Measurements from ENCODE around the gene BET1L. TPM values are rescaled to one million over a fixed set of nuclear protein-coding genes. Genes with fewer than 3 reads are reported as not detected.
A peak's percentile ranks its signal among the peaks of the same experiment; 100 is the strongest.

BET1L gene
- polyA plus RNA-seq, 2 donors, result 12.5 to 18.0 TPM

DNA sequence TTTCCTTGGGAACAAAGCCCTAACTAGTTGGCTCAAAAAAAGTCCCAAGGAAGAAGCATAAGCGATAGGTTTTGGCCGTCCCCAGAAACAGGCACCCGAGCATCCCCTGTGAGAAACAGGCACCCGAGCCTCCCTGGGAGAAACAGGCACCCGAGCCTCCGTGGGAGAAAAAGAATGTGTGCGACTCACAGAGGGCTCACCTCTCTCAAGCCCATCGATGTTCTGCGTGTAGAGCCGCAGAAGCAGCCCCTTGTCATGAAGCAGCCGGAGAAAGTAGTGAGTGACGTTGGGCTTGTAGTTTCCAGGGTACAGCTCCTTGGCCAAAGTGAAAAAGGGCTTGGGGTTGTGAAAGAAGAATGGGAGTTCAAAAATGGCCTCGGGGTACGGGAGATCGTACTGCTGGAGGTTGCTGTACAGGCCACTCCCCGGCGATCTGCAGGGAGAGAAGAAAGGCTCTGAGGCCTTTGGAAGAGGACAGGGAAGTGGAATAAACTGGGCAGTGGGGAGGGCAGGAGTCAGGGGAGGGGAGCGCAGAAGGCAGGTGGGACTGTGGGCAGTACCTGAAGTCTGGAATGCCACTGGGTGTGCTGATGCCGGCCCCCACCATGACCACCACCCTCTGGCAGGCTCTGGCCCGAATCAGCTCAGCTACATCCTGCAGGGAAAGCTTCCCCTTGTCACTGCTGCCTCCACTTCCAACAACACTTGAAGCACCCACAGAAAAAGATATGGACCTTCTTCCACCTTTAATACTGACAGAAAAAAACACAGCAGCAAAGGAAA is 25.8 kb upstream of the BET1L start:
- Histone ChIP-seq H3K27me3 (ENCODE audit: control insufficient read depth in 1 of 2, insufficient read depth in 2 of 2, low read length in 2 of 2) (no peaks in the 10 kb centered on the region), H3K4me1 (ENCODE audit: control insufficient read depth in 2 of 2, insufficient read depth in 2 of 2, low read length in 1 of 2) (no peaks in the 10 kb centered on the region), H3K27ac (ENCODE audit: low read depth in 2 of 2, low read length in 1 of 2) (no peak overlapping the region), H3K4me3 (ENCODE audit: low read depth in 1 of 2, low read length in 2 of 2) (no peak overlapping the region), H3K9me3 (ENCODE audit: control insufficient read depth in 2 of 2, insufficient read depth in 1 of 2, low read depth in 1 of 2, low read length in 1 of 2) (no peaks in the 10 kb centered on the region), H3K36me3 (ENCODE audit: control insufficient read depth in 2 of 2, insufficient read depth in 2 of 2, low read length in 1 of 2) (no peaks in the 10 kb centered on the region)
- 88 to 90% methylated on average over 19 to 20 of the region's 20 CpGs for WGBS, 2 donors

DNA sequence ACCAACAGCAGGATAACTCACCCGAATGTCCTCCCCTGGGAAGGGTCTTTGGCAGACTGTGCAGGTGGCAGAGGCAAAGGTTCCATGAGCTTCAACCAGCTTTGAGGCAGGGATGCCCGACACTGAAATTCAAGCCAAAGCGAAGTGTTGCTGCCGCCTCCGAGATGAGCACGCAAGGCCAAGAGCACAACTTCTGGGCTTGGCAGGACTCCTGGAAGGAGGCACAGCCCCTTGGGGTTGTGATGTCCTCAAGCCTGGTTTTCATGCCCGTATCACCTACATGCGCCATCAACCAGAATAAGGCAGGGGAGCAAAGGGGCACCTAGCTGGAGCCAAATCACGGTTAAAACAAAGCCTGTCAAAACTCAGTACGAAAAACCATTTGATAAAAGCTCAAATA is 23.2 kb upstream of the BET1L start:
- WGBS, 2 donors, result 95 to 96% methylated on average over 10 of the region's 10 CpGs
- Histone ChIP-seq H3K36me3 (ENCODE audit: control insufficient read depth in 2 of 2, insufficient read depth in 2 of 2, low read length in 1 of 2) (peaks cover 0 to 4% of the 10 kb centered on the region in 2 donors), H3K9me3 (ENCODE audit: control insufficient read depth in 2 of 2, insufficient read depth in 1 of 2, low read depth in 1 of 2, low read length in 1 of 2) (no peaks in the 10 kb centered on the region), H3K27ac (ENCODE audit: low read depth in 2 of 2, low read length in 1 of 2) (no peak overlapping the region), H3K4me1 (ENCODE audit: control insufficient read depth in 2 of 2, insufficient read depth in 2 of 2, low read length in 1 of 2) (no peaks in the 10 kb centered on the region), H3K4me3 (ENCODE audit: low read depth in 1 of 2, low read length in 2 of 2) (no peak overlapping the region), H3K27me3 (ENCODE audit: control insufficient read depth in 1 of 2, insufficient read depth in 2 of 2, low read length in 2 of 2) (no peaks in the 10 kb centered on the region)

DNA sequence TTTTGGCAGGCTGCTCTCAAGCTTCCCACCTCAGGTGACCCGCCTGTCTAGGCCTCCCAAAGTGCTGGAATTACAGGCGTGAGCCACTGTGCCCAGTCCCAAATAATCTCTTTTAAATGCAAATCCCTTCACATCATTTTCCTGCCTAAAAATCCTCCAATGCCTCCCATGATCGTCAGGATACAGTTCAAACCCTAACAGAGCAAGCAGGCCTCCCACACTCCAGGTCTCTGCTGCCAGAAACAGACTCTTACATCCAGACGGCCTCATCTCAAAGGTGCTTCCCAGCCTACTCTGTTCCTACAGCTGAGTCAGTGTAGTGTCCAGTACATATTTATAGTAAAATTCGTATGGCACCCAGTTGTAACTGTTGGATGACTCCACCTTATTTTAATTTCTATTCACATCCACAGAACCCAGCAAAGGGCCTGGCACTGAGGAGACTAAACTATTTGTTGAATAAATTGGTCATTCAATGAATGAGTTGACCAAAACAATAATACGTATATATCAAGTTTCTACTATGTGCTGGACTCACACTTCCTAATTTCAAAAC is 20.7 kb upstream of the BET1L start:
- 82 to 85% methylated on average over 6 of the region's 6 CpGs for WGBS, 2 donors
- H3K27me3 ChIP-seq (ENCODE audit: control insufficient read depth in 1 of 2, insufficient read depth in 2 of 2, low read length in 2 of 2), result no peaks in the 10 kb centered on the region

DNA sequence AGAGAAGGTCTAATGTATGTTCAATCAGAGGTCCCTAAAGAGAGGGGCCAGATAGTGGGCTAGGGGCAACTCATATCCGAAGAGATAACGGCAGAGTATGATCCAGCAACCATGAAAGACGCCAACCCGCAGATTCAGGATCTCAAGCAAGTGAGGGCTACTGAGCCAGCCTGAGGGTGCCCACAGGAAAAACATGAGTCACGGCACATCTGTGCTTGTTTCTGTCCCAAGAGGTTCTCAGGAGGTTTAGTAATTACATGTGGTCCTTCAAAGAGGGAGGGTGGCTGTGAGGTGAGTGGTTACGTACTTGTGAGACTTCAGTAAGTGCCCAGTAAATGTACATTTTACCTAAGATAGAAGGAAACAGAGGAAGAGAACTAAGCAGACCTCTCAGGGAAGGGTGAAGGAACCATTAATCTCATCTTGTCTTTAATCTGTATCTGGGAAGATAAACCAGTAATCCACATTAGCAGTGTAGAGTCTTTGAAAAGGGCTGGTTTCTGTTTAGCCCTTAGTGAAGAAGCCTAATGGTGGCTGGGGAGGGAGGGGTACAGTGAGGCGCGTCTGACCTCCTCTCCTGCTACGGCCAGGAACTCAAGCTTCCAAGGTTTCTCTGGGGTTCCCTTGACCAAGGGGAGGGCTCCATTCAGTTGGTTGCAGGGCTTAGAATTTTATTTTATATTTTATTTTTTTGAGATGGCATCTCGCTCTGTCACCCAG is 18.7 kb upstream of the BET1L start:
- Histone ChIP-seq H3K27ac (ENCODE audit: low read depth in 2 of 2, low read length in 1 of 2) (no peak overlapping the region), H3K9me3 (ENCODE audit: control insufficient read depth in 2 of 2, insufficient read depth in 1 of 2, low read depth in 1 of 2, low read length in 1 of 2) (no peaks in the 10 kb centered on the region), H3K4me3 (ENCODE audit: low read depth in 1 of 2, low read length in 2 of 2) (no peak overlapping the region), H3K36me3 (ENCODE audit: control insufficient read depth in 2 of 2, insufficient read depth in 2 of 2, low read length in 1 of 2) (peaks cover 8 to 11% of the 10 kb centered on the region in 2 donors), H3K27me3 (ENCODE audit: control insufficient read depth in 1 of 2, insufficient read depth in 2 of 2, low read length in 2 of 2) (no peaks in the 10 kb centered on the region), H3K4me1 (ENCODE audit: control insufficient read depth in 2 of 2, insufficient read depth in 2 of 2, low read length in 1 of 2) (no peaks in the 10 kb centered on the region)
- 87 to 91% methylated on average over 10 of the region's 10 CpGs for WGBS, 2 donors

More for the DNA sequence above, 20.7 kb upstream of the BET1L start:
- Histone ChIP-seq H3K36me3 (ENCODE audit: control insufficient read depth in 2 of 2, insufficient read depth in 2 of 2, low read length in 1 of 2) (peaks cover 7 to 8% of the 10 kb centered on the region in 2 donors), H3K27ac (ENCODE audit: low read depth in 2 of 2, low read length in 1 of 2) (no peak overlapping the region), H3K9me3 (ENCODE audit: control insufficient read depth in 2 of 2, insufficient read depth in 1 of 2, low read depth in 1 of 2, low read length in 1 of 2) (no peaks in the 10 kb centered on the region), H3K4me3 (ENCODE audit: low read depth in 1 of 2, low read length in 2 of 2) (no peak overlapping the region), H3K4me1 (ENCODE audit: control insufficient read depth in 2 of 2, insufficient read depth in 2 of 2, low read length in 1 of 2) (no peaks in the 10 kb centered on the region)

DNA sequence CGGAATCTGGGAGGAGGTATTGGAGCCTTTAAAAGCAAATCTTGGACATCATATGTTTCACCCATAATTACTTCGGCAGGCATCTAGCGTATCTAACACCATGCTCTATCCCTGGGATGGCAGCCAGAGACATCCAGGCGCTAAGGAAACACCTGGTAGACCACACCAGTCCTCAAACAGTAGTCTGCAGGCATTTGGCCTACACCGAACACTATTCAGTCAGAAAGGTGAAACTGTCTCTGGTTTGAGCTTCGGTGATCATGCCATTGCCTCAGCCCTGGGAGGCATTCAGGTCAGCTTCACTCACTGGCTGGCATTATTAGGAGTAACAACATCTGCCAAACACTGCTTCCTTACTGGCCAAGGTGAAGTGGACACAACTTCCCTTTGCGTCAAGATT is 17.2 kb upstream of the BET1L start:
- Histone ChIP-seq H3K9me3 (ENCODE audit: control insufficient read depth in 2 of 2, insufficient read depth in 1 of 2, low read depth in 1 of 2, low read length in 1 of 2) (no peaks in the 10 kb centered on the region), H3K4me3 (ENCODE audit: low read depth in 1 of 2, low read length in 2 of 2) (no peak overlapping the region), H3K27me3 (ENCODE audit: control insufficient read depth in 1 of 2, insufficient read depth in 2 of 2, low read length in 2 of 2) (no peaks in the 10 kb centered on the region), H3K4me1 (ENCODE audit: control insufficient read depth in 2 of 2, insufficient read depth in 2 of 2, low read length in 1 of 2) (no peaks in the 10 kb centered on the region), H3K27ac (ENCODE audit: low read depth in 2 of 2, low read length in 1 of 2) (no peak overlapping the region), H3K36me3 (ENCODE audit: control insufficient read depth in 2 of 2, insufficient read depth in 2 of 2, low read length in 1 of 2) (peaks cover 8 to 11% of the 10 kb centered on the region in 2 donors)
- WGBS, 2 donors, result 86 to 93% methylated on average over 7 of the region's 7 CpGs

DNA sequence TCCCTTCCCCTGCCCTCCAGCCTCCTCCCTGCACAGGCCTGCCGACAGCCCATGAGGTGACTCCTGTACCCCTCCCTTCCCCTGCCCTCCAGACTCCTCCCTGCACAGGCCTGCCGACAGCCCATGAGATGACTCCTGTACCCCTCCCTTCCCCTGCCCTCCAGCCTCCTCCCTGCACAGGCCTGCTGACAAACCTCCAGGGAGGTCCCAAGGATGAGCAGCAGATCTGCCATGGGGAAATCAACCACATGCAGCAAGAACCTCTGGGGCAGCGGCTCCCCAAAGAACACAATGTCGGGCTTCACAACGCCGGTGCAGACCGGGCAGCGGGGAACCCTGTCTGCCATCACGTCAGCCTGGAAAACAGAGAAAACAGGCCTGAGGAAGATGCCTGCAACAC is 16.7 kb upstream of the BET1L start:
- H3K9me3 ChIP-seq (ENCODE audit: control insufficient read depth in 2 of 2, insufficient read depth in 1 of 2, low read depth in 1 of 2, low read length in 1 of 2), result no peaks in the 10 kb centered on the region
- peaks cover 8 to 14% of the 10 kb centered on the region in 2 donors for H3K36me3 ChIP-seq (ENCODE audit: control insufficient read depth in 2 of 2, insufficient read depth in 2 of 2, low read length in 1 of 2)
- H3K27ac ChIP-seq (ENCODE audit: low read depth in 2 of 2, low read length in 1 of 2), result no peak overlapping the region
- WGBS, 2 donors, result 83 to 99% methylated on average over 7 to 9 of the region's 9 CpGs
- H3K4me1 ChIP-seq (ENCODE audit: control insufficient read depth in 2 of 2, insufficient read depth in 2 of 2, low read length in 1 of 2), result no peaks in the 10 kb centered on the region
- no peak overlapping the region for H3K4me3 ChIP-seq (ENCODE audit: low read depth in 1 of 2, low read length in 2 of 2)
- H3K27me3 ChIP-seq (ENCODE audit: control insufficient read depth in 1 of 2, insufficient read depth in 2 of 2, low read length in 2 of 2), result no peaks in the 10 kb centered on the region

DNA sequence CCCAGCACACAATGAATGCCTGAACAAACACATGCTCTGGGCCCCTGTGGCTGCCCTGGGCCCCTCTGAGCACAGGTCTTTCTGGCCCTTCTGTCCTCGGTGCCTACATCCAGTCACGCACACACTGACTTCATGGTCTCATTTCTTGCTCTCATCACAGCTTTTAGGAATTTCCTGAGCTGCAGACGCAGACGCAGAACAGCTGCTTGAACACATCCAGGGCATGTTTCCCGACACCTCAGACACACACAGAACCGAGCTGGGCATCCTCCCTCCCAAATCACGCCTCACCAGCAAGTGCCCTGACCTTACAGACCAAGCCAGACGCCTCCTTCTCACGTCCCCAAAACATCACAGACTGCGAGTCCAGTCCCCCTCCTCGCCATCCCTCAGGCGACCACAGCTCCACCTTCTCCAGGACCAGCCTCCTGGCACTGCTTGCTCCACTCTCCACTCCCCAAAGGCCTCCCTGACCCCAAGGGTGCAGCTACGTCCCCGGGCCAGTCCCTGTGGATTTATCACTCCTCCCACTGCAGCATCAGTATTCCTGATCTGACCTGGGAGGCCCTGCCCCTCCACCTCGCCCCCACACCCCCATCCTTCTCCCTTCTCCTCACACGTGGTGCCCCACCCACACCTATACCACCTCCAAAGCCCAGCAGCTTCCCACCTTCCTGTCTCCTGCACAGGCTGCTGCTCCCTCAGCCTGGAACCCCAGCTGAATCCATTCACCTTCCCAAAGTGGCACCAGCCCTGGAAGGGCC is 16.0 kb upstream of the BET1L start:
- H3K4me3 ChIP-seq (ENCODE audit: low read depth in 1 of 2, low read length in 2 of 2), result no peak overlapping the region
- no peaks in the 10 kb centered on the region for H3K4me1 ChIP-seq (ENCODE audit: control insufficient read depth in 2 of 2, insufficient read depth in 2 of 2, low read length in 1 of 2)
- peaks cover 8 to 14% of the 10 kb centered on the region in 2 donors for H3K36me3 ChIP-seq (ENCODE audit: control insufficient read depth in 2 of 2, insufficient read depth in 2 of 2, low read length in 1 of 2)
- WGBS, 2 donors, result 80 to 82% methylated on average over 16 of the region's 16 CpGs
- H3K9me3 ChIP-seq (ENCODE audit: control insufficient read depth in 2 of 2, insufficient read depth in 1 of 2, low read depth in 1 of 2, low read length in 1 of 2), result no peaks in the 10 kb centered on the region
- no peak overlapping the region for H3K27ac ChIP-seq (ENCODE audit: low read depth in 2 of 2, low read length in 1 of 2)
- no peaks in the 10 kb centered on the region for H3K27me3 ChIP-seq (ENCODE audit: control insufficient read depth in 1 of 2, insufficient read depth in 2 of 2, low read length in 2 of 2)

DNA sequence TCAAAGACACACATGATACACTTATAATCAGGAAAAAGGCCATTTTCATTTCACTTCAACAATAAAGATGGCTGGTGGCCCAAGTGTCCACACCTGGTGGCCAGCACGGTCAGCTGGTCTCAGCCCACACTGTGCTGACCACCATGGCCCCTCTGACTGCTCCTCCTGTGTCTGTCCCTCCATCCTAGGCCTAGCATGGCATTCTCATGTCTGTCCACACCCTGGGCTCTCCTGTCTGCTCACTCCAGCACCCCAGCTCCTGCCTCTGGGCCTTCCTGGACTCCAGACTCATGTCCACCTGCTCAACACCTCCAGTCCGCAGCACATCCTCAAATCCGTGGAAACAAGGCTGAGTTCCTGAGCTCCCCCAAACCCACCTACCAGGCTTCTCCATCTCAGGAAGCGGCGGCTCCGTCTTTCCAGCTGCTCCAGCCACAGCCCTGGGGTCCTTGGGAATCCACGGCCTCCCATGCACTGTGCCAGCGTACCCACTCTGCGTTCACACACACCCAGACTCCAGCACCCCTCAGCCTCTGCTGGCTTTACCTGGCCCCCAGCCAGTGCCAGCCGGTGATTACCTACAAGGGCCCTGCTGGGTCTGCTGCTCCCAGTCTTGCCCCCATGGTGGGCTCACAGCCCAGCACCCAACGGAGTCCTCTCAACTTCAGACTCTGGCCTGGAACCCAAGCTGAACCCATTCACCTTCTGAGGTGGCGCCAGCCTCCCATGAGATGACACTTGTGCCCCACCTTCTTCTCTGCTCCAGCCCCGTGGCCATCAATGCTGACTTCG is 15.0 kb upstream of the BET1L start:
- Histone ChIP-seq H3K9me3 (ENCODE audit: control insufficient read depth in 2 of 2, insufficient read depth in 1 of 2, low read depth in 1 of 2, low read length in 1 of 2) (no peaks in the 10 kb centered on the region), H3K4me3 (ENCODE audit: low read depth in 1 of 2, low read length in 2 of 2) (no peak overlapping the region), H3K27me3 (ENCODE audit: control insufficient read depth in 1 of 2, insufficient read depth in 2 of 2, low read length in 2 of 2) (no peaks in the 10 kb centered on the region), H3K27ac (ENCODE audit: low read depth in 2 of 2, low read length in 1 of 2) (peak overlapping the region in 1 of 2 donors; percentile 57), H3K36me3 (ENCODE audit: control insufficient read depth in 2 of 2, insufficient read depth in 2 of 2, low read length in 1 of 2) (peaks cover 8 to 14% of the 10 kb centered on the region in 2 donors), H3K4me1 (ENCODE audit: control insufficient read depth in 2 of 2, insufficient read depth in 2 of 2, low read length in 1 of 2) (no peaks in the 10 kb centered on the region)
- 92 to 93% methylated on average over 14 of the region's 14 CpGs for WGBS, 2 donors

DNA sequence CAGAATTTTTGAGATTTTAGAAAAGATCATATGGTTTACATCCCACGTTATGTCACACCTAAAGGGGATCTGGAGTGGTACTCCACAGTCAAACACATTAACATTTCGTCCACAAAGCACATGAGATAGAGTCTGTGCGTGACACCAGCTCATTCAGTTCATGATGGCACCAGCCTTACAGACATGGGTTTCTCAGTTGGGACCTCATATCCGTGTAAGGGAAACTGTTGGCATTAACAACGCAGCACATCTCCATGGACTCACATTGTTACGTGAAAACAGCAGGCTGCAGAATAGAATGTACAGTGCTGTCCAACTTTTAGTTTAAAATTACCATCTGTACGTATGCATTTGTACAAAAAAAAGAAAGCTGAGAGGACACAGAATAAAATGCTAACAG is 14.3 kb upstream of the BET1L start:
- Histone ChIP-seq H3K4me1 (ENCODE audit: control insufficient read depth in 2 of 2, insufficient read depth in 2 of 2, low read length in 1 of 2) (no peaks in the 10 kb centered on the region), H3K4me3 (ENCODE audit: low read depth in 1 of 2, low read length in 2 of 2) (no peak overlapping the region), H3K27me3 (ENCODE audit: control insufficient read depth in 1 of 2, insufficient read depth in 2 of 2, low read length in 2 of 2) (no peaks in the 10 kb centered on the region), H3K36me3 (ENCODE audit: control insufficient read depth in 2 of 2, insufficient read depth in 2 of 2, low read length in 1 of 2) (peaks cover 8 to 14% of the 10 kb centered on the region in 2 donors), H3K9me3 (ENCODE audit: control insufficient read depth in 2 of 2, insufficient read depth in 1 of 2, low read depth in 1 of 2, low read length in 1 of 2) (no peaks in the 10 kb centered on the region), H3K27ac (ENCODE audit: low read depth in 2 of 2, low read length in 1 of 2) (no peak overlapping the region)
- 85 to 89% methylated on average over 7 of the region's 7 CpGs for WGBS, 2 donors

Data from esophagus (tissue), 2 donors.